Type B pancreatic cell (in vitro differentiated cells): ENCODE data around the gene SRSF6. TPM values are rescaled to one million over a fixed set of nuclear protein-coding genes. Genes with fewer than 3 reads are reported as not detected.
"Not testable (repeated sequence)": the region's sequence is repeated elsewhere in the genome, so short reads cannot be mapped to it uniquely, and the experiment has no call there.

ENCODE experiments used
- DNase-seq: peaks from one replicate; pipeline ENCODE4 v3.0.0; 2021; ENCODE audit warnings: mixed read lengths; ENCODE audit not compliant: unreplicated experiment; ENCODE audit errors: extremely low spot score
- H3K27ac Mint-ChIP-seq: 2 replicates; pipeline ENCODE4 v1.8.0; 2021; ENCODE audit warnings: mild to moderate bottlenecking, mixed read lengths
- H3K27me3 Mint-ChIP-seq: 2 replicates; pipeline ENCODE4 v1.8.0; 2021; ENCODE audit warnings: mixed read lengths
- H3K36me3 Mint-ChIP-seq: 2 replicates; pipeline ENCODE4 v1.8.0; 2021; ENCODE audit warnings: mixed read lengths
- H3K4me1 Mint-ChIP-seq: one replicate; pipeline ENCODE4 v1.8.0; 2021; ENCODE audit warnings: mixed read lengths; ENCODE audit not compliant: unreplicated experiment
- H3K4me3 Mint-ChIP-seq: 2 replicates; pipeline ENCODE4 v1.8.0; 2021; ENCODE audit warnings: mild to moderate bottlenecking, mixed read lengths
- H3K9me3 Mint-ChIP-seq: 2 replicates; pipeline ENCODE4 v1.8.0; 2021; ENCODE audit warnings: mixed read lengths
- CTCF ChIP-seq: fragments of 200-600 bp; sonication (generic); conservative IDR thresholded peaks from 2 replicates; pipeline ENCODE4 v1.5.0; 2021; ENCODE audit warnings: antibody characterized with exemption, mild to moderate bottlenecking
- total RNA-seq: library from RNA; stranded (reverse); gene quantifications from 2 replicates; pipeline ENCODE4 v1.2.1, GENCODE V29; 2021; ENCODE audit warnings: low replicate concordance

Gene SRSF6
- total RNA-seq, 1 donor from 2014 or later: 280 TPM

- no peaks in the 10 kb centered on the region for H3K4me1 Mint-ChIP-seq
- TF ChIP-seq CTCF: no peak
- H3K27me3 Mint-ChIP-seq: no peaks in the 10 kb centered on the region
- peaks cover 8% of the 10 kb centered on the region for H3K36me3 Mint-ChIP-seq
- no peak overlapping the region for H3K4me3 Mint-ChIP-seq
- no peak for DNase-seq
- no peaks in the 10 kb centered on the region for H3K9me3 Mint-ChIP-seq
- no peak overlapping the region for H3K27ac Mint-ChIP-seq
Measured at GRCh38 chr20:43473381-43473704, 15.6 kb downstream of the SRSF6 start.

DNA sequence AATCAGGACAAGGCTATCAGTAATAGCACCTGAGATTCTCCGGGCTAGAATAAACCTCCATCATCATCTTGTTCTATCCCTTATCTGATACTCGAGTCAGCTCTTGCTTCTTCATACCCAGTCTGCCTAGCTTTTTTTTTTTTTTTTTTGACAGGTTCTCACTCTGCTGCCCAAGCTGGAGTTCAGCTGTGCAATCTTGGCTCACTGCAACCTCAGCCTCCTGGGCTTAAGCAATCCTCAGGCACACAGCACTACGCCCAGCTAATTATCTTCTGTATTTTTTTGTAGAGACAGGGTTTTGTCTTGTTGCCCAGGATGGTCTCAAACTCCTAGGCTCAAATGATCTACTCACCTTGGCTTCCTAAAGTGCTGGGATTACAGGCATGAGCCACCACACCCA is 19.5 kb downstream of the SRSF6 start:
- H3K27ac Mint-ChIP-seq: no peak overlapping the region
- no peaks in the 10 kb centered on the region for H3K36me3 Mint-ChIP-seq
- no peak for TF ChIP-seq CTCF
- no peaks in the 10 kb centered on the region for H3K4me1 Mint-ChIP-seq
- H3K4me3 Mint-ChIP-seq: no peak overlapping the region
- DNase-seq: no peak
- H3K27me3 Mint-ChIP-seq: peaks cover 4% of the 10 kb centered on the region
- no peaks in the 10 kb centered on the region for H3K9me3 Mint-ChIP-seq

DNA sequence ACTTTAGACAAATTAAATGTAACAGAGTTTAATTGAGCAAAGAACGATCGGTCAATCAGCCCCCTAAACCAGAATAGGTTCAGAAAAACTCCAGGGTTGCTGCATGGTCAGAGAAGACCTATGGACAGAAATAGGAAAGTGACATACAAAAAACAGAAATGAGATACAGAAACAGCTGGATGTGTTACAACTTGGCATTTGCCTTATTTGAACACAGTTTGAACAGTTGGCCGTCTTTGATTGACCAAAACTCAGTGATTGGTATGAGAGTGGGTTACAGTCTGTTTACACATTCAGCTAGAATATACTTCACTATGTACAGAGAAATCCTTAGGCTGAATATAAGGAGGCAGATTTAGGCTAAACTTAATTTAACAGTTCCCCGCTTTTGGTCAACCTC is 19.9 kb downstream of the SRSF6 start:
- no peak for DNase-seq
- peaks cover 4% of the 10 kb centered on the region for H3K27me3 Mint-ChIP-seq
- no peak overlapping the region for H3K27ac Mint-ChIP-seq
- H3K36me3 Mint-ChIP-seq: no peaks in the 10 kb centered on the region
- no peak for TF ChIP-seq CTCF
- no peaks in the 10 kb centered on the region for H3K4me1 Mint-ChIP-seq
- no peak overlapping the region for H3K4me3 Mint-ChIP-seq
- no peaks in the 10 kb centered on the region for H3K9me3 Mint-ChIP-seq

- Mint-ChIP-seq H3K36me3 (no peaks in the 10 kb centered on the region), H3K4me3 (no peak overlapping the region), H3K9me3 (peaks cover 5% of the 10 kb centered on the region), H3K27me3 (peaks cover 6% of the 10 kb centered on the region), H3K4me1 (no peaks in the 10 kb centered on the region), H3K27ac (no peak overlapping the region)
- no peak for TF ChIP-seq CTCF
- DNase-seq: no peak
Measured at GRCh38 chr20:43490038-43490437, 32.3 kb downstream of the SRSF6 start.

GRCh38 chr20:43492101-43492500 is 34.4 kb downstream of the SRSF6 start:
- H3K27ac Mint-ChIP-seq: no peak overlapping the region
- peaks cover 6% of the 10 kb centered on the region for H3K27me3 Mint-ChIP-seq
- H3K36me3 Mint-ChIP-seq: no peaks in the 10 kb centered on the region
- no peaks in the 10 kb centered on the region for H3K4me1 Mint-ChIP-seq
- no peak for DNase-seq
- peaks cover 11% of the 10 kb centered on the region for H3K9me3 Mint-ChIP-seq
- no peak for TF ChIP-seq CTCF
- H3K4me3 Mint-ChIP-seq: no peak overlapping the region

DNA sequence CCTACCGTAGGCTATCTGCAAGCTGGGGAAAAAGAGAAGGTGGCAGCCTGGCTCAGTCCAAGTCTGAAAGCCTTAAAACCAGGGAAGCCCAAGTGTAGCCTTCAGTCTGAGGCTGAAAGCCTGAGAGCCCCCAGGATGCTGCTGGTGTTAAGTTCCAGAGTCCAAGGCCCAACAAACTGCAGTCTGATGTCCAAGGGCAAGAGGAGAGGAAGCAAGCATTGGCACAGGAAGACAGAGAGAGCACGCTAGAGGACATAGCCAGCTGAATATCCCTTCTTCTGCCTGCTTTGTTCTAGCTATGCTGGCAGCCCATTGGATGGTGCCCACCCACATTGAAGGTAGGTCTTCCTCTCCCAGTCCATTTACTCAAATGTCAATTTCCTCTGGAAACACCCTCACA is 37.7 kb downstream of the SRSF6 start:
- TF ChIP-seq CTCF: no peak
- Mint-ChIP-seq H3K4me3 (no peak overlapping the region), H3K9me3 (peaks cover 6% of the 10 kb centered on the region), H3K4me1 (no peaks in the 10 kb centered on the region), H3K36me3 (no peaks in the 10 kb centered on the region), H3K27me3 (peaks cover 6% of the 10 kb centered on the region), H3K27ac (no peak overlapping the region)
- DNase-seq: no peak

DNA sequence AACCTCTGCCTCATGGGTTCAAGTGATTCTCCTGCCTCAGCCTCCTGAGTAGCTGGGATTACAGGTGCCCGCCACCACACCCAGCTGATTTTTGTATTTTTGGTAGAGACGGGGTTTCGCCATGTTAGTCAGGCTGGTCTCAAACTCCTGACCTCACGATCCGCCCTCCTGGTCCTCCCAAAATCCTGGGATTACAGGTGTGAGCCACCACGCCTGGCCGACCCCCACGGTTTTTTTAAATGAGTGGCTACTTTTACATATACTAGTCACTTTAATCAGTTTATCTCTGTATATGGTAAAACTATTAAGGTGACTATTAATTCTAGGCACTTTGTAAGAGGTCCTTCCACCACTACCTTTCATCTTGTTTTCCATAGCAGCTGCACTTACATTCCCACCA is 44.3 kb downstream of the SRSF6 start:
- not testable (repeated sequence) for H3K36me3 Mint-ChIP-seq, H3K4me3 Mint-ChIP-seq, H3K9me3 Mint-ChIP-seq, H3K4me1 Mint-ChIP-seq, H3K27ac Mint-ChIP-seq, DNase-seq
- peaks cover 44% of the 10 kb centered on the region for H3K27me3 Mint-ChIP-seq
